NCI-H460 (cell line): Measurements from ENCODE around the gene ARHGEF17. TPM values are rescaled to one million over a fixed set of nuclear protein-coding genes. Genes with fewer than 3 reads are reported as not detected.

Experiments
- DNase-seq: peaks from one replicate; pipeline ENCODE4 v3.0.0-alpha.2; 2016; ENCODE audit warnings: low read depth; ENCODE audit errors: extremely low read depth
- total RNA-seq: library from RNA; depleted of rRNA; stranded (reverse); fragments of >200 nt; shearing (Covaris generic); gene quantifications from 2 replicates; pipeline ENCODE4 v1.2.3, GENCODE V29; 2014

Gene ARHGEF17
- total RNA-seq, 1 experiment from 2014 or later: 3.7 TPM

GRCh38 chr11:73391665-73392064, 83.6 kb downstream of the ARHGEF17 start:
- no peak for DNase-seq

- no peak for DNase-seq
Observed at GRCh38 chr11:73392108-73393010, 84.3 kb downstream of the ARHGEF17 start.

GRCh38 chr11:73393011-73393380, 84.9 kb downstream of the ARHGEF17 start:
- no peak for DNase-seq

GRCh38 chr11:73393479-73394415, 85.7 kb downstream of the ARHGEF17 start:
- DNase-seq: peak; percentile 62

- DNase-seq: no peak
Observed at GRCh38 chr11:73394416-73395296, 86.6 kb downstream of the ARHGEF17 start.

- DNase-seq: no peak
Observed at GRCh38 chr11:73395297-73396208, 87.5 kb downstream of the ARHGEF17 start.

GRCh38 chr11:73396251-73396930, 88.3 kb downstream of the ARHGEF17 start:
- no peak for DNase-seq

- DNase-seq: no peak
Observed at GRCh38 chr11:73396985-73397384, 88.9 kb downstream of the ARHGEF17 start.

GRCh38 chr11:73397468-73398131, 89.5 kb downstream of the ARHGEF17 start:
- no peak for DNase-seq

- DNase-seq: no peak
Observed at GRCh38 chr11:73398132-73398526, 90.1 kb downstream of the ARHGEF17 start.

- no peak for DNase-seq
Observed at GRCh38 chr11:73398721-73399120, 90.6 kb downstream of the ARHGEF17 start.

GRCh38 chr11:73399159-73399590, 91.1 kb downstream of the ARHGEF17 start:
- no peak for DNase-seq

- DNase-seq: no peak
Observed at GRCh38 chr11:73399636-73400035, 91.6 kb downstream of the ARHGEF17 start.

- DNase-seq: no peak
Observed at GRCh38 chr11:73400293-73400692, 92.2 kb downstream of the ARHGEF17 start.

GRCh38 chr11:73401217-73401923, 93.3 kb downstream of the ARHGEF17 start:
- DNase-seq: no peak

- DNase-seq: no peak
Observed at GRCh38 chr11:73401924-73402833, 94.1 kb downstream of the ARHGEF17 start.

GRCh38 chr11:73402834-73403185, 94.7 kb downstream of the ARHGEF17 start:
- peak; percentile 8 for DNase-seq
